ENCODE results near the gene DNM3.
"Not testable (repeated sequence)": the region's sequence is repeated elsewhere in the genome, so short reads cannot be mapped to it uniquely, and the experiment has no call there.

The DNM3 gene

GRCh38 chr1:172293429-172293828 lies 452.1 kb downstream of the DNM3 start:
- no peak for FAIRE-seq

DNA sequence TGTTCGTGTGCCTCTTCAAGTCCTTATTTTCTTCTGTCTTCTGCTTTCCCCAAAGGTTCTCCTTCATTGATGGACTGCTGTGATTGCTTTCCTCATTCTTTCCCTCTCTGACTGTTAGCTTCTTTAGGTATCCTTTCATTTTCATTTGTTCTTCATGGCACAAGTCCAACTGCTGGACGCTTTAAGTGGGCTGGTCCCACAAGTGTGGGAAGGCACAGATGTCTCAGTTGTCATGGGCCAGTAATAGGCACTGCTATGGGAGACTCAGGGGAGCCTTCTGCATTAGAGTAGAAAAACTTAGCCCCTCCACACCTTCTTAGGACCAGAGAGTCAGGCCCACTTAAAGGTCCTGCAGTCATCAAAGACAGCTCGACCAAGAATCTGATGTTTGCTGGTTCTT lies 456.8 kb downstream of the DNM3 start:
- FAIRE-seq: no peak

- no peak for FAIRE-seq
Measured at GRCh38 chr1:172298911-172299310, 457.6 kb downstream of the DNM3 start.

DNA sequence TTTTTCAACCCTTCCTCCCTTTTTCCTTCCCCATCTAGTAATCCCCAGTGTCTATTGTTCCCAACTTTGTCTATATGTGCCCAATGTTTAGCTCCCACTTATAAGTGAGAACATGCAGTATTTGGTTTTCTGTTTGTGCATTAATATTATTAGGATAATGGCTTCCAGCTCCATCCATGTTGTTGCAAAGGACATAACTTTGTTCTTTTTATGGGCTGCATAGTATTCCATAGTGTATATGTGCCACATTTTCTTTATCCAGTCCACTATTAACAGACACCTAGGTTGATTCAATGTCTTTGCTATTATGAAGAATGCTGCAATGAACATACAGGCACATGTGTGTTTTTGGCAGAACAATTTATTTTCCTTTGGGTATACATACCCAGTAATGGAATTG lies 458.2 kb downstream of the DNM3 start:
- no peak for FAIRE-seq

DNA sequence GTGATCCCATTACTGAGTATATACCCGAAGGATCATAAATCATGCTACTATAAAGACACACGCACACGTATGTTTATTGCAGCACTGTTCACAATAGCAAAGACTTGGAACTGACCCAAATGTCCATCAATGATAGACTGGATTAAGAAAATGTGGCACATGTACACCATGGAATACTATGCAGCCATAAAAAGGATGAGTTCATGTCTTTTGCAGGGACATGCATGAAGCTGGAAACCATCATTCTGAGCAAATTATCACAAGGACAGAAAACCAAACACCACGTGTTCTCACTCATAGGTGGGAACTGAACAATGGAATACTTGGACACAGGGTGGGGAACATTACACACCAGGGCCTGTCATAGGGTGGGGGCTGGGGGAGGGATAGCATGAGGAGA lies 466.2 kb downstream of the DNM3 start:
- not testable (repeated sequence) for FAIRE-seq

- peak; percentile 76 for FAIRE-seq
Measured at GRCh38 chr1:172308142-172308541, 466.8 kb downstream of the DNM3 start.

DNA sequence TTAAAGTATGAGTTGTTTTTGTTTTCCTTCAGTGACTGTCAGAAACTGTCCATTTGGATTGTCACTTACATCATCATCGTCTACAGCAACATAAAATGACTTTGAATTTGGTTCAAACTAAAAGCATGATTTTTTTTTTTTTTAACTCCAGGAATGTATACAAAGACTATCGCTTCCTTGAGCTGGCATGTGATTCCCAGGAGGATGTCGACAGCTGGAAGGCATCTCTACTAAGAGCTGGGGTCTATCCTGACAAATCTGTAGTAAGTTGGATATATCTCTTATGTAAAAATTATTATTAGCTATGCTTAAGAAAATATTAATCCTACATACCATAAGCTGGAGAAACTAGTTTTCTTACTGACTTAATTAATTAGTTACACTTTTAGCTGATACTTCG lies 467.3 kb downstream of the DNM3 start:
- FAIRE-seq: no peak

DNA sequence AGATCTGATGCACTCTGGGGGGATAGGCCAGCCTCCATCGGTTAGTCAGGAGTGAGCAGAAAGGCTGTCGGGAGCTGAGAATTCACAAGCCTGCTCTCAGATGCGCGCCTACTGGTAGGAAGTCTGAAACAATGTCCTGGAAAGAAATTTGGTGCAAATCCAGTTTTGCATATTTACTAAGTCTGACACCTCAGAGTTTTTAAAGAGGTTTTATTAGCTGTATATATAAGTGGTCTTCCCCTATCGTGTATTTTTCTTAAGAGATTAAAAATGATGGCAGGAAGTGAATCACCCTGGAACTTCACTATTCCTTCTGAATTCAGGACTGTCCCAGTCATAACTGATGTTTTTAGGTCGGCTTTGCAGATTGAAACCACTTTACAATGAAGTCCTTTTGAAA lies 479.4 kb downstream of the DNM3 start:
- FAIRE-seq: no peak

DNA sequence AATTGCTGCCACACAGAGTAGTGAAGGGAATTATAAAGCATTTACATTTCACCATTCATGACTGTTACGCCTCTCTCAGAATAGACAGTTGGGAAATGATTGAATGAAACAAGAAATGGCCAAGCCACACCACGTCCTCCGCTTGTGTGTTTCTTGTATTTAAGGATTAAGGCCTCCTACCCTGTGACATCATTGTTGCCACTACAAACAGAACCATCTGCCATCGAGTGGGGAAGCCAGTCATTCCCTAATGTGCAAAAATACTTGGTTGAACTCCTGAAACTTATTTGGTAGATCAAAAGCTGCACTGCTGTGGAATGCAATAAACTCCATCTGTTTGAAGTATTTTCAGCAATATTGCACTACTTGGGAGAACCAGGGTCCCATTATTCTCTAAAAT lies 480.2 kb downstream of the DNM3 start:
- FAIRE-seq: no peak

- FAIRE-seq: peak; percentile 98
Measured at GRCh38 chr1:172322219-172323061, 481.1 kb downstream of the DNM3 start.

DNA sequence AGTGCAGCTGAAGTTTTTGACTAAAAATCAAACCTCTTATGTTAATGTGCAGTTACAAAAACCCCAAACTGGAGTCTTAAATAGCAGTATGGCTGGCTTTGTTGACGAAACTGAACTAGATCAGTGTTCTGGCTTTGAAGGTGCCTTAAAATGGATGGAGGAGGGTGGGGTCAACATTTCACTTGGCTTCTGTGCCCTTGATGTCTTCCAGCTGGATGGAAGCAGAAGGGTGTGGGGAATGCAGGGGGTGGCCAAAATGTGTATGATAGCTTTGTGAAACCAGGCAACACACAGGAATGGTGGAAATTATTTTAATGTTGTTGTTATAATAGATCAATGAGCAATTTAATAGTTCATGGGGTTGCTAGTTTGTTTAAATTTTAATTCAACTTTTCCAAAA lies 482.4 kb downstream of the DNM3 start:
- FAIRE-seq: no peak

GRCh38 chr1:172324086-172324485 lies 482.8 kb downstream of the DNM3 start:
- FAIRE-seq: peak; percentile 100

DNA sequence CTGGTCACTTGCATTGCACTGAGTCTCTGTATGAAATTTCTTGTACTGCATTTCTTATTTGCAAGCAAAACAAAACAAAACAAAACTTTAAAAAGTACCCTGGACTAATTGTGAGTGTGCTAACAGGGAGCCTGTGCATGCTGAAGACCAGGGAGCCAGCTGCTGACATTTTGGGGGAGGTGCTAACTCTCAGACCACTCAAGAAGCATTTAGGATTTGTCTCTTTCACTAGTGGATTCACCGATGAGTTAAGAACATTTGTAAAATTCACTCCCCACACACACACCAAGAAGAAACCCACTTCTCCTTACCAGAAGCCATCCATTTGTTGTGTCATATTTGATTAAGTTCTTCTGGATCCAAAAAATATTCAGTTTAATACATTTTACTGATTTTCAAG lies 483.5 kb downstream of the DNM3 start:
- FAIRE-seq: no peak

DNA sequence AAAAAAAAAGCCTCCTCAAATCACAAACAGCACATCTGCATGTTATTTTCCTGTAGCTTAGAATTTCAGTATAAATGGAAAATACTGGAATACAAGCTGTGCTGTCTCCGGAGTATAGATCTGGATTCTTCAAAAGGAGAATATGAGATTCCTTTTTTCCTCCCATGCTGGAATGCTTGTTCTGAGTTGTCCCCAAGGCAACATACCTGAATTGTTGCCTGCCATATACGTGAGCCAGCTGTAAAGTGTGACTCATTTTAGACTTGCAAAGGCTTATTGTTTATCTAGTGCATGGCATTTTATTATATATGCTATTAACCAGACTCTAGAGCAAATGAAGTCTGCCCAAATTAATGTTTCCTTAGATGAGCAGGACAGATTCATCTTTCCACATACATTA lies 484.2 kb downstream of the DNM3 start:
- FAIRE-seq: no peak

GRCh38 chr1:172326136-172326535 lies 484.8 kb downstream of the DNM3 start:
- no peak for FAIRE-seq

- FAIRE-seq: no peak
Measured at GRCh38 chr1:172328266-172328665, 487.0 kb downstream of the DNM3 start.

- FAIRE-seq: no peak
Measured at GRCh38 chr1:172332230-172332629, 490.9 kb downstream of the DNM3 start.

GRCh38 chr1:172335377-172335776 lies 494.1 kb downstream of the DNM3 start:
- no peak for FAIRE-seq

- no peak for FAIRE-seq
Measured at GRCh38 chr1:172338295-172338735, 497.0 kb downstream of the DNM3 start.

- FAIRE-seq: no peak
Measured at GRCh38 chr1:172339842-172340241, 498.5 kb downstream of the DNM3 start.

- no peak for FAIRE-seq
Measured at GRCh38 chr1:172340520-172340919, 499.2 kb downstream of the DNM3 start.

- no peak for FAIRE-seq
Measured at GRCh38 chr1:172341697-172342096, 500.4 kb downstream of the DNM3 start.

- no peak for FAIRE-seq
Measured at GRCh38 chr1:172342584-172343239, 501.4 kb downstream of the DNM3 start.
